Activated T-cell treated with anti-CD3 and anti-CD28 coated beads, Interleukin-2, amount 50 U/mL, for 72 hours (primary cell): Measurements from ENCODE around the gene LCLAT1. TPM values are rescaled to one million over a fixed set of nuclear protein-coding genes. Genes with fewer than 3 reads are reported as not detected.

Experiments used
- ATAC-seq, 2 donors: fragments of 150-1000 bp; cut with Tn5 transposase; replicated peaks in 1 of 2; 2 replicates each; pipeline ENCODE4 v1.10.0; 2021; ENCODE audit warnings: moderate library complexity in 2 of 2, mild to moderate bottlenecking in 1 of 2
- DNase-seq, 2 donors: peaks; one replicate each; pipeline ENCODE4 v3.0.0; 2021 to 2022; ENCODE audit warnings: mixed read lengths in 1 of 2
- H3K27ac Mint-ChIP-seq: one replicate; pipeline ENCODE4 v1.8.0; 2022; ENCODE audit warnings: mild to moderate bottlenecking, moderate library complexity, mixed read lengths
- H3K27me3 Mint-ChIP-seq: one replicate; pipeline ENCODE4 v1.8.0; 2022; ENCODE audit warnings: low read depth, mixed read lengths
- H3K36me3 Mint-ChIP-seq, 2 donors: one replicate each; pipeline ENCODE4 v1.8.0; 2022; ENCODE audit warnings: mixed read lengths in 2 of 2, mild to moderate bottlenecking in 1 of 2; ENCODE audit not compliant: insufficient read depth in 2 of 2
- H3K4me1 Mint-ChIP-seq: one replicate; pipeline ENCODE4 v1.8.0; 2022; ENCODE audit warnings: low read depth, mixed read lengths
- H3K4me3 Mint-ChIP-seq, 2 donors: one replicate each; pipeline ENCODE4 v1.8.0; 2022; ENCODE audit warnings: mild to moderate bottlenecking in 2 of 2, mixed read lengths in 2 of 2, moderate library complexity in 2 of 2
- H3K9me3 Mint-ChIP-seq, 2 donors: one replicate each; pipeline ENCODE4 v1.8.0; 2022; ENCODE audit warnings: mixed read lengths in 2 of 2
- total RNA-seq, 2 donors: library from RNA; stranded (reverse); gene quantifications; one replicate each; pipeline ENCODE4 v1.2.3, GENCODE V29; 2022

The LCLAT1 gene
- total RNA-seq, 2 donors from 2014 or later, result 46.6 to 51.6 TPM

DNA sequence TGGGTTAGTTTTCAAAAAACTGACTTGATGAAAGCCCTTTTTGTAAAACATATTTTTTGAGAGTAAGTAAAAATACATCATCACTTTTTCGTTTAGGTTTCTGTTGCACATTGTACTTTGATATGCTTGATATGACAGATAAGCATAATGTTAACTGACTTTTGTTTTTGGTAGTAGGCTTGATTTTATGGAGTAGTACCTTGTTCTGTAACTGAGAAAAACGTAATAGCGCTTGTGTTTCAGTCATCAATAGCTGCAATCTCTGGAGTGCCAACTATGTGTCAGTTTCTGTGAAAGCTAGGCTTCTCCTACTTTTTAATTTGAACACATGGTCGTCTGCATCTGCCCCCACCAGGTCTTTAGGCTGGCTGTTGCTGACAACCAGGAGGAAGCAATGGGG, 1.3 kb downstream of the LCLAT1 start:
- no peaks in the 10 kb centered on the region for H3K9me3 Mint-ChIP-seq
- H3K4me3 Mint-ChIP-seq, result peak overlapping the region; percentile 94 to 98
- H3K27me3 Mint-ChIP-seq, result no peaks in the 10 kb centered on the region
- DNase-seq (no peak), ATAC-seq (peak; percentile 52 to 54)
- peaks cover 2 to 18% of the 10 kb centered on the region in 2 donors for H3K36me3 Mint-ChIP-seq
- H3K27ac Mint-ChIP-seq, result peak overlapping the region; percentile 92
- H3K4me1 Mint-ChIP-seq, result peaks cover 72% of the 10 kb centered on the region

DNA sequence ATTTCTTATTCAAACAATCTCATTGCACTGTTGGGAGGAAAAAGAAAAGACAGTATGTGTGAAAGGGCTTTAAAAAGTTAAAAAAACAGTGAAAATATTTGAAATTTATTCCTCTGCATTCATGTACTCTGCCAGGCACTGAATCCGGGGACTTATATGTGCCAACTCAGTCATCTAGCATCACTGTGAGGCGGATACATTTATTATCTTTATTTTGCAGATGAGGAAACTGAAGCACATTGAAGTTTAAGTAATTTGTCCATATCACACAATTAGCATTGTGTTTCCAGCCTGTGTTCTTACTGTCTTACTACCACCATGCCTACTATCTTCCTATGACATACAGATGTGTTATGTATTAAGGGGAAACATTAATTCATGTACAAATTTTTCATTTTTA, 1.8 kb downstream of the LCLAT1 start:
- Mint-ChIP-seq H3K36me3 (peaks cover 2 to 18% of the 10 kb centered on the region in 2 donors), H3K9me3 (no peaks in the 10 kb centered on the region), H3K4me1 (peaks cover 75% of the 10 kb centered on the region), H3K4me3 (peak overlapping the region; percentile 94 to 98), H3K27me3 (no peaks in the 10 kb centered on the region), H3K27ac (peak overlapping the region; percentile 92)
- DNase-seq, result no peak
- no peak for ATAC-seq

DNA sequence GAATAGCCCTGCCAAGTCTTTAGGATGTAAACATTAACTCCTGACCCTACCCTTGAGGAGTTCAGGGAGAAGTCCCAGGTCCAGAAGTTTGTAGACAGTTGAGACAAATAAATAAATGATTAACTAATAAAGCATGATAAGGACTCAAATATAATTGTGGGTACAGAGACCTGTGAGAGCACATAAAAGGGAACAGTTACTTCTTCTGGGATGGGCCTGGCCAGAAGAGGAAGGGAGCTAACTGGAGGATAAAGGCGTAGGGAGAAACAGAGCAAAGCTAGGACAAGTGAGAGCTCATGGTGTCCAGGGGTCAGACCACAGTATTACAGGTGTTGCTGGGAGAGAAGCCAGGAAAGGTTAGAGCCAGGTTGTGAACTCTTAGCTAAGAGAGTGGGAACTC, 3.0 kb downstream of the LCLAT1 start:
- H3K4me1 Mint-ChIP-seq, result peaks cover 83% of the 10 kb centered on the region
- H3K27ac Mint-ChIP-seq, result peak overlapping the region; percentile 15
- ATAC-seq (no peak), DNase-seq (no peak)
- no peak overlapping the region for H3K4me3 Mint-ChIP-seq
- no peaks in the 10 kb centered on the region for H3K9me3 Mint-ChIP-seq
- H3K36me3 Mint-ChIP-seq, result peaks cover 2 to 18% of the 10 kb centered on the region in 2 donors
- H3K27me3 Mint-ChIP-seq, result no peaks in the 10 kb centered on the region

DNA sequence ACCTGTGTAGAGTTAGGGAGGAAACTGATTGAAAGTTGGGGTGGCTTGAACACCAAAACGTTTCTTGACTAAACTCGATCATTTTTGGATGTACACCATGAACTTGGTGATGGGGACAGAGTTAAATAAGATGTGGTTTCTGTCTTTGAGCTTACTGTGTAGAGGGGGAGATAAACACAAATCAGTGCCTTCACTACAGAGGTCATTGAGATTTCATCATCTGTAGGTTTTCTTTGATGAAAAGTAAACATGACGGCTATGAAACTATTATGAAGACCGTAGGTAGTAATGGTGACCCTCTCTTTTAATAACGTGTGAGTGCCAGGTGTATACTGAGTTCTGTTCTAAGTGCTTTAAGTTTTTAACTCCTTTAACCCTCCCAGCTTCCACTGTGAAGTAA, 6.5 kb downstream of the LCLAT1 start:
- no peak for DNase-seq
- no peak for ATAC-seq
- no peaks in the 10 kb centered on the region for H3K27me3 Mint-ChIP-seq
- peaks cover 2 to 16% of the 10 kb centered on the region in 2 donors for H3K36me3 Mint-ChIP-seq
- H3K4me1 Mint-ChIP-seq, result peaks cover 88% of the 10 kb centered on the region
- H3K27ac Mint-ChIP-seq, result no peak overlapping the region
- H3K4me3 Mint-ChIP-seq, result no peak overlapping the region
- H3K9me3 Mint-ChIP-seq, result no peaks in the 10 kb centered on the region

DNA sequence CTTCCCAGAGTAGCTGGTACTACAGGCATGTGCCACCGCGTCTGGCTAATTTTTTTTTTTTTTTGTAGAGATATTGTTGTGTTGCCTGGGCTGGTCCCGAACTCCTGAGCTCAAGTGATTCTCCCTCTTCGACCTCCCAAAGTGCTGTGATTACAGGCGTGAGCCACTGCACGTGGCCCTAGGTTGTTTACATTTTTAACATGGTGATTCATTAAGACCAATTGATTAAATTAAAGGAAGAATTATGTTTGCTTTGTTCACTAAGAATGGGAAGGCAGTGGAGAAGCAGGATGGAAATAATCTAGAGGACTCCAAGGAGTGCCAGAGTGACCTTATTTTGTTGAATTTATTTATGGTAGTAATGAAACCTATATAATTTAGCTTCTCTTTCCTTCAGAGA, 7.5 kb downstream of the LCLAT1 start:
- peaks cover 2 to 19% of the 10 kb centered on the region in 2 donors for H3K36me3 Mint-ChIP-seq
- DNase-seq (no peak), ATAC-seq (no peak)
- H3K27me3 Mint-ChIP-seq, result no peaks in the 10 kb centered on the region
- H3K9me3 Mint-ChIP-seq, result no peaks in the 10 kb centered on the region
- no peak overlapping the region for H3K4me3 Mint-ChIP-seq
- peaks cover 84% of the 10 kb centered on the region for H3K4me1 Mint-ChIP-seq
- no peak overlapping the region for H3K27ac Mint-ChIP-seq

DNA sequence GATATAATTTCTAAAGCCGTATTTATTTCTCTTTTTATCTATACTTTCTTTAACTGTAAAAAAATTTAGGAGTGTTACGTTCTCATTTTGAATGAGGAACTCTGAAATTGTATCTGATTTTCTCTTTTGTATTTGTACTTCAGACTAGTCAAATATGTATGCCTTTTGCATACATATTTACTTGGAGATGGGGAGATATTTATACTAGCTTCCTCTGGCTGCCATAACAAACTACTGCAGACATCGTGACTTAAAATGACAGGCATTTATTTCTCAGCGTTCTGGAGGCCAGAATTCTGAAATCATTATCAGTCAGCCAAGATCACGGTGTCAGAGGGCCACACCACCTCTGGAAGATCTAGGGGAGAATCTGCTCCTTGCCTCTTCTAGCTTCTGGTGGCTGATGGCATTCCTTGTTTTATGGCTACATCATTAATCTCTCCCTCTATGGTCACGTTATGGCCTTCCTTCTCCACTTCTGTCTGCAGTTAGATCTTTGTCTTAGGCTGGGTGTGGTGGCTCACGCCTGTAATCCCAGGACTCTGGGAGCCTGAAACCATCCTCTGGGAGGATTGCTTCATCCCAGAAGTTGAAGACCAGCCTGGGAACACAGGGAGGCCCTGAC, 8.2 kb downstream of the LCLAT1 start:
- Mint-ChIP-seq H3K27me3 (no peaks in the 10 kb centered on the region), H3K36me3 (peaks cover 2 to 14% of the 10 kb centered on the region in 2 donors), H3K4me1 (peaks cover 83% of the 10 kb centered on the region), H3K9me3 (no peaks in the 10 kb centered on the region), H3K27ac (no peak overlapping the region), H3K4me3 (no peak overlapping the region)
- DNase-seq (no peak), ATAC-seq (no peak)

DNA sequence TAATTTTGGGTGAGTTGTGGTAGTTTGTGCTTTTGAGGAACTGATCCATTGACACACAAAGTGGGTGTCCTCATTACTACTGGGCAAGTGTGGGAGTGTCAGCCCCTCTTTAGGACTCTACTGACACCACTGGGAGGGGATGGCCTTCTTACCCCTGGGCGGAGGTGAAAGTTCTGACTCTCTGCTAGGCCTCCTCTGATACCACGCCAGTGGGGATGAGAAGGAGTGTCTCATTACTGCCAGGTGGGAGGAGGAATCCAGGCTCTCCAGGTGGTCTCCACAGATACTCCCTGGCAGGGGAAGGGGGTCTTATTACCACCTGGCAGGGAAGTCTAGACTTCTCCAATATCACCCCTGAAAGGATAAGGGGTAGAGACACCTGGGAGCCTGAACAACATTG, 9.1 kb downstream of the LCLAT1 start:
- Mint-ChIP-seq H3K4me1 (peaks cover 83% of the 10 kb centered on the region), H3K27ac (no peak overlapping the region), H3K27me3 (no peaks in the 10 kb centered on the region), H3K36me3 (peaks cover 2 to 7% of the 10 kb centered on the region in 2 donors), H3K9me3 (no peaks in the 10 kb centered on the region), H3K4me3 (no peak overlapping the region)
- ATAC-seq (no peak), DNase-seq (no peak)

DNA sequence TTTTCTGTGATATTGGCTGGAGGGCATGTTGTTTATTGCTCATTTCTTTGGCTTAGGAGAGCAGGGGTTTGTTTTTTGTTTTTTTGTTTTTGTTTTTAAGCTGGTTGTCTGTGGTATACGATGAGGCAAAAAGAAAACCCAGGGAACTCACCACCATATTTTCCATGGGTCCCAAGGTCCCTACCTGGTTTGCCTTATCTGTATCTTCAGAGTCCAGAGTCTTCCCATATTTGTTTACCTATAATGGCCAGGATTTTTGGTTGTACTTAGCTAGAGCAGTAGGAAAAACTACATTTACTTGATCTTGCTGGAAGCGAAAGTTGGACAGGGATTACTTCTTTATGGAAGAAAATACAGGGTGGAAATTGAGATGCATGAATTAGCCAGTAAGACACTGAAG, 9.5 kb downstream of the LCLAT1 start:
- H3K9me3 Mint-ChIP-seq, result no peaks in the 10 kb centered on the region
- no peak overlapping the region for H3K4me3 Mint-ChIP-seq
- ATAC-seq (no peak), DNase-seq (no peak)
- H3K4me1 Mint-ChIP-seq, result peaks cover 81% of the 10 kb centered on the region
- H3K27me3 Mint-ChIP-seq, result no peaks in the 10 kb centered on the region
- peaks cover 2 to 5% of the 10 kb centered on the region in 2 donors for H3K36me3 Mint-ChIP-seq
- H3K27ac Mint-ChIP-seq, result no peak overlapping the region

DNA sequence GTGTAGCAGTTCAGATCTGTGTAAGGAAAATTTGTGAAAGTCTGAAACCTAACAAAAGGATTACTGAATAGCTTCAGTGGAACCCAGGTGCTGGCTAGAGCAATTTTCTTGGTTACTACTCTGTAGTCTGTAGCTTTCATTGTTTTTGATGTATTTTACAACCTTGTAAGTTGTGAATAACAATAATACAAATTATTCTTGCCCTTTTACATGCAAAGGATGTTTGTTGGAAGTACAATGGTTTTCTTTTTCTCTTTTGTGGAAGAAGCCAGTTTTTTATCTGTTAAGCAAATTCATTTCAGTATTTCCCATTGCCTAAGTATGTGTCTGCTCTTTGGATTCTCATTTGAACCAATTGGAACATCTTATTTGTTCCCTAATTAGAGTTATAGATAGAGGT, 10.2 kb downstream of the LCLAT1 start:
- Mint-ChIP-seq H3K4me3 (no peak overlapping the region), H3K4me1 (peaks cover 81% of the 10 kb centered on the region), H3K27me3 (no peaks in the 10 kb centered on the region), H3K9me3 (no peaks in the 10 kb centered on the region), H3K27ac (peak overlapping the region; percentile 79), H3K36me3 (peaks cover 0 to 5% of the 10 kb centered on the region in 2 donors)
- DNase-seq (no peak), ATAC-seq (no peak)

DNA sequence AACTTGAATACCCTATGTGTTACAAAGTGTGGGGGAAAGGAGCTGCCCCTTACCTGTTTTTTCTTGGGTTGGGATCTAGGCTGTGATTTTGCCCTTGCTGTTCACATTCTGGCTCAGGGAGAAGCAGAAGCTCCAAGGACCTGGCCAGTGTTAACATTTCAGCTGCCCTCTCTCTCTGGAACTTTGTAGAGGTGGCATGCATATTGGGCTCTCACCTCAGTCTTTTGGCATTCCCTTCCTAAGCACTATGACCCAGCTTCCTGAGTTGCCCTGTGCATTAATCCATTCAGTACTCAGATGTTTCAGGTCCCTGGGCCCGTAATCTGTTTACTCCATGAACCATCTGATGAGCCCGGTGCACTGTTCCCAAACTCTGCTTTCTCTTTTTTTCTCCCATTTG, 12.1 kb downstream of the LCLAT1 start:
- H3K36me3 Mint-ChIP-seq, result peaks cover 0 to 7% of the 10 kb centered on the region in 2 donors
- H3K4me1 Mint-ChIP-seq, result peaks cover 83% of the 10 kb centered on the region

DNA sequence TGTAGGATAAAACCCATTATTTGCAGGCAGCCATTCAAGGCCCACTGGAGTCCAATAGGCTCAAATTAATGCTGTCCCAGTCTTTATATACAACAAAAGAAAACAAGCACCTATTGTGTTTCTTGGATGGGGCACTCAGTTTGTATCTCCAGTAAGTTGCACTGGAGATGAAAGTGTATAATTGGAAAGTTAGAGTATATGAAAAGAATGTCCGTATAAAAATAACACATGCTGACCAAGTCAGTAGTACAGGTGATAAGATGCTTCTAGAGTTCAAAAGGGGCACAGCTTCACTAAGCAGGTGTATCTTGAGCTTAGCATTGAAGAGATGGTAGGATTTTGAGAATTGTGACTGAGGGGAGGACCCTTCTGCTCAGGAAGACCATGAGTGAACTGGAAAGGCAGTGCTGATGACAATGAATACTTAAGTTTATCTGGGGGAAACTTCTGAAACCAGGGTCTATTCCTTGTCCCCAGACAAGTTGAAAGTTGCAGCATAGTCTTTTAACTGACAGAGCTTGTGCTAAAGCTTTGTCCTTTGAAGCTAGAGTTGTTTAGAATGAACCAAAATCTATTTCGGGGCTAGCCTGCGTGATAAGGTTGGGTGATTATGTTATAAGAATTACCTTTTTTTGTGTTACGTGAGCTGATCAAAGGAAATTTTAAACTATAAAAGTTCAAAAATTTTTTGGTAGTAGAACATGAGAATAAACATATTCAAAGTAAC, 15.2 kb downstream of the LCLAT1 start:
- no peak overlapping the region for H3K27ac Mint-ChIP-seq
- H3K4me1 Mint-ChIP-seq, result peaks cover 74% of the 10 kb centered on the region
- H3K27me3 Mint-ChIP-seq, result no peaks in the 10 kb centered on the region
- H3K36me3 Mint-ChIP-seq, result peaks cover 0 to 9% of the 10 kb centered on the region in 2 donors
- ATAC-seq (no peak), DNase-seq (no peak)
- H3K9me3 Mint-ChIP-seq, result no peaks in the 10 kb centered on the region
- H3K4me3 Mint-ChIP-seq, result no peak overlapping the region

More for the DNA sequence above, 12.1 kb downstream of the LCLAT1 start:
- ATAC-seq, result no peak
- H3K4me3 Mint-ChIP-seq, result no peak overlapping the region
- H3K27ac Mint-ChIP-seq, result no peak overlapping the region
- no peak for DNase-seq
- H3K9me3 Mint-ChIP-seq, result no peaks in the 10 kb centered on the region
- H3K27me3 Mint-ChIP-seq, result no peaks in the 10 kb centered on the region

DNA sequence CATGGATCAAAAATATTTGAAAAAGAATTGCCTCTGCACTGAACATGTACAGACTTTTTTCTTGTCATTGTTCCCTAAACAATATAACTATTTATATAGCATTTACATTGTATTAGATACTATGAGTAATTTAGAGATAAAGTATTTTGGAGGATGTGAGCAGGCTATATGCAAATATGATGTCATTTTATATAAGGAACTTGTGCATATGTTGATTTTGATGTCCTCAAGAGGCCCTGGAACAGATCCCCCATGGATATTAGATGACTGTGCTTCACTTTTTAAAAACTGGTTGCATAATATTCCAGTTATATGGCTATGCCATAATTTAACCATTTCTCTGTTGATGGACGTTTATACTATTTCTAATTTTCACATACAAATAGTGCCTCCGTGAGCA, 16.5 kb downstream of the LCLAT1 start:
- H3K27me3 Mint-ChIP-seq, result no peaks in the 10 kb centered on the region
- H3K27ac Mint-ChIP-seq, result no peak overlapping the region
- no peak for ATAC-seq
- H3K4me1 Mint-ChIP-seq, result peaks cover 67% of the 10 kb centered on the region
- no peak for DNase-seq
- H3K36me3 Mint-ChIP-seq, result peaks cover 2 to 20% of the 10 kb centered on the region in 2 donors
- peaks cover 0 to 2% of the 10 kb centered on the region in 2 donors for H3K9me3 Mint-ChIP-seq
- H3K4me3 Mint-ChIP-seq, result no peak overlapping the region

DNA sequence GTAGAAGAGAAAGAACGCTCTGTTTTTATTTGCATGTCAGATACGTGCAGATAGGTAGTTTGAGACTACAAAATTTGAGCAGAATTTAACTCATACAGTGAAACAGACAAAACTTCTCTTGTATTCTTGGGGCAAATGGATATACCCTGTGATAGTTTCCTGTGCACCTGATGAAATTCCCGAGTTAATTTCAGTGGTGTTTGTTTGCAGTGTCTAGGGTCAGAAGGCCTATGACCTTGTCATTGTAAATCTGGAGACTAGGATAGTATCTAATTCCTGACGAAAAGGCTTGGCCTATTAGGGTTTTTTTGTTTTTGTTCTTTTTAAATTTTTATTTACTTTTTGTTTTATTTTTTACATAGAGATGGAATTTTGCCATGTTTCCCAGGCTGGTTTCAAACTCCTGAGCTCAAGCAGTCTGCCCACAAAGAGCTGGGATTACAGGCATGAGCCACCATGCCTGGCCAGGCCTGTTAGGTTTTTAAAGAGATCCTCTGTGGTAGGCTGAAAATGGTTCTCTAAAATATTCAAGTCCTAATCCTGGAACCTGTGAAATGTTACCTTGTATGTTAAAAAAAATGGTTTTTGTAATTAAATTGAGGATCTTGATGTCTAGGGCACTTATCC, 17.6 kb downstream of the LCLAT1 start:
- H3K4me1 Mint-ChIP-seq, result peaks cover 72% of the 10 kb centered on the region
- H3K4me3 Mint-ChIP-seq, result peak overlapping the region; percentile 28 to 48
- DNase-seq, result no peak
- peak overlapping the region; percentile 3 for H3K27ac Mint-ChIP-seq
- no peak for ATAC-seq
- peaks cover 6 to 27% of the 10 kb centered on the region in 2 donors for H3K36me3 Mint-ChIP-seq
- peaks cover 2 to 5% of the 10 kb centered on the region in 2 donors for H3K9me3 Mint-ChIP-seq
- H3K27me3 Mint-ChIP-seq, result no peaks in the 10 kb centered on the region
